ENCODE results near the gene CLEC1B.
"Not testable (repeated sequence)": the region's sequence is repeated elsewhere in the genome, so short reads cannot be mapped to it uniquely, and the experiment has no call there.

Gene CLEC1B

GRCh38 chr12:9973949-9974348 is 25.0 kb downstream of the CLEC1B start:
- no peak for DNase-seq

GRCh38 chr12:9971181-9971580 is 27.7 kb downstream of the CLEC1B start, which contains the start of gene CLEC12A:
Gene CLEC12A, plus strand, starts transcription at chr12:9971409. Its CDS starts 188 bp downstream, at chr12:9971597.
- DNase-seq = no peak

GRCh38 chr12:9969673-9970072 is 29.2 kb downstream of the CLEC1B start:
- no peak for DNase-seq

- no peak for DNase-seq
Measured at GRCh38 chr12:9961901-9962300, 37.0 kb downstream of the CLEC1B start.

GRCh38 chr12:9961106-9961505 is 37.8 kb downstream of the CLEC1B start:
- DNase-seq = no peak

- DNase-seq = no peak
Measured at GRCh38 chr12:9960590-9960989, 38.3 kb downstream of the CLEC1B start.

GRCh38 chr12:9957834-9958233 is 41.1 kb downstream of the CLEC1B start:
- no peak for DNase-seq

- DNase-seq = not testable (repeated sequence)
Measured at GRCh38 chr12:9952954-9953729, 45.8 kb downstream of the CLEC1B start.

GRCh38 chr12:9951026-9951675 is 47.8 kb downstream of the CLEC1B start:
- DNase-seq = no peak

GRCh38 chr12:9948606-9949296 is 50.2 kb downstream of the CLEC1B start:
- no peak for DNase-seq

GRCh38 chr12:9947674-9948073 is 51.2 kb downstream of the CLEC1B start:
- no peak for DNase-seq

- no peak for DNase-seq
Measured at GRCh38 chr12:9944391-9944790, 54.5 kb downstream of the CLEC1B start.

- DNase-seq = peak; percentile 39
Measured at GRCh38 chr12:9943240-9943639, 55.7 kb downstream of the CLEC1B start.

All from effector CD8-positive, alpha-beta T cell (primary cell).